PFSK-1 (cell line): ENCODE results near the gene DISP3.

ENCODE experiments used
- FOXP2 ChIP-seq: optimal IDR thresholded peaks from 2 replicates; pipeline ENCODE3; 2011; ENCODE audit warnings: borderline replicate concordance, control low read depth, inconsistent platforms; ENCODE audit not compliant: insufficient read depth; ENCODE audit errors: extremely low read length, extremely low read depth
- POLR2AphosphoS5 ChIP-seq: IDR thresholded peaks from 2 replicates; pipeline ENCODE4 v1.6.1; 2012; ENCODE audit warnings: low read depth, mild to moderate bottlenecking, control low read depth, low read length, moderate library complexity
- SIN3A ChIP-seq: IDR thresholded peaks from 2 replicates; pipeline ENCODE4 v1.6.1; 2012; ENCODE audit warnings: mild to moderate bottlenecking, low read length, moderate library complexity, borderline replicate concordance; ENCODE audit not compliant: insufficient read depth
- TAF1 ChIP-seq: IDR thresholded peaks from 2 replicates; pipeline ENCODE4 v1.6.1; 2012; ENCODE audit warnings: low read length, control low read depth, borderline replicate concordance; ENCODE audit not compliant: insufficient read depth
- TF ChIP-seq, protein P1 (sequence below), 2 experiments: IDR thresholded peaks; 2 replicates each; pipeline versions ENCODE4 v1.6.1 to v1.8.0; 2011 to 2012; ENCODE audit warnings: low read depth in 2 of 2, low read length in 2 of 2, control low read depth in 1 of 2, inconsistent platforms in 1 of 2, mild to moderate bottlenecking in 1 of 2, moderate library complexity in 1 of 2; ENCODE audit not compliant: insufficient read depth in 1 of 2

Gene DISP3

DNA sequence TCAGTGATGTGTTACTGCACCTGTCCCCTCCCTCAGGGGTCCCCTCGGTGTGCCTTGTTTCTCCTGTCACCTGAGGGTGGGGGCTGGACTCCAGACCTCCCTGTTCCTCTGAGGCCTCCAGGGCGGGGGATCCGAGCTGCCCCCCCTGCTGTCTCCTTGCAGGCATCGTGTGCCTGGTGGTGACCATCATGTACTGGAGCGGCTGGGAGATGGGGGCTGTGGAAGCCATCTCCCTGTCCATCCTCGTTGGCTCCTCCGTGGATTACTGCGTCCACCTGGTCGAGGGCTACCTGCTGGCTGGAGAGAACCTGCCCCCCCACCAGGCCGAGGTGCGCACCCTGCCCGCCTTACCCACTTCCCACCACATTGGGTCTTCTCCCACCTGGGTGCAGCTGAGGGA, 56.4 kb downstream of the DISP3 start:
- TF ChIP-seq, protein P1, sequence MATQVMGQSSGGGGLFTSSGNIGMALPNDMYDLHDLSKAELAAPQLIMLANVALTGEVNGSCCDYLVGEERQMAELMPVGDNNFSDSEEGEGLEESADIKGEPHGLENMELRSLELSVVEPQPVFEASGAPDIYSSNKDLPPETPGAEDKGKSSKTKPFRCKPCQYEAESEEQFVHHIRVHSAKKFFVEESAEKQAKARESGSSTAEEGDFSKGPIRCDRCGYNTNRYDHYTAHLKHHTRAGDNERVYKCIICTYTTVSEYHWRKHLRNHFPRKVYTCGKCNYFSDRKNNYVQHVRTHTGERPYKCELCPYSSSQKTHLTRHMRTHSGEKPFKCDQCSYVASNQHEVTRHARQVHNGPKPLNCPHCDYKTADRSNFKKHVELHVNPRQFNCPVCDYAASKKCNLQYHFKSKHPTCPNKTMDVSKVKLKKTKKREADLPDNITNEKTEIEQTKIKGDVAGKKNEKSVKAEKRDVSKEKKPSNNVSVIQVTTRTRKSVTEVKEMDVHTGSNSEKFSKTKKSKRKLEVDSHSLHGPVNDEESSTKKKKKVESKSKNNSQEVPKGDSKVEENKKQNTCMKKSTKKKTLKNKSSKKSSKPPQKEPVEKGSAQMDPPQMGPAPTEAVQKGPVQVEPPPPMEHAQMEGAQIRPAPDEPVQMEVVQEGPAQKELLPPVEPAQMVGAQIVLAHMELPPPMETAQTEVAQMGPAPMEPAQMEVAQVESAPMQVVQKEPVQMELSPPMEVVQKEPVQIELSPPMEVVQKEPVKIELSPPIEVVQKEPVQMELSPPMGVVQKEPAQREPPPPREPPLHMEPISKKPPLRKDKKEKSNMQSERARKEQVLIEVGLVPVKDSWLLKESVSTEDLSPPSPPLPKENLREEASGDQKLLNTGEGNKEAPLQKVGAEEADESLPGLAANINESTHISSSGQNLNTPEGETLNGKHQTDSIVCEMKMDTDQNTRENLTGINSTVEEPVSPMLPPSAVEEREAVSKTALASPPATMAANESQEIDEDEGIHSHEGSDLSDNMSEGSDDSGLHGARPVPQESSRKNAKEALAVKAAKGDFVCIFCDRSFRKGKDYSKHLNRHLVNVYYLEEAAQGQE (IDR thresholded peaks at IDR 0.05; ENCODE audit: insufficient read depth in 1 of 2, low read depth in 2 of 2, low read length in 2 of 2), result no peak
- TF ChIP-seq FOXP2 (no peak), SIN3A (no peak), POLR2AphosphoS5 (no peak), TAF1 (no peak)

DNA sequence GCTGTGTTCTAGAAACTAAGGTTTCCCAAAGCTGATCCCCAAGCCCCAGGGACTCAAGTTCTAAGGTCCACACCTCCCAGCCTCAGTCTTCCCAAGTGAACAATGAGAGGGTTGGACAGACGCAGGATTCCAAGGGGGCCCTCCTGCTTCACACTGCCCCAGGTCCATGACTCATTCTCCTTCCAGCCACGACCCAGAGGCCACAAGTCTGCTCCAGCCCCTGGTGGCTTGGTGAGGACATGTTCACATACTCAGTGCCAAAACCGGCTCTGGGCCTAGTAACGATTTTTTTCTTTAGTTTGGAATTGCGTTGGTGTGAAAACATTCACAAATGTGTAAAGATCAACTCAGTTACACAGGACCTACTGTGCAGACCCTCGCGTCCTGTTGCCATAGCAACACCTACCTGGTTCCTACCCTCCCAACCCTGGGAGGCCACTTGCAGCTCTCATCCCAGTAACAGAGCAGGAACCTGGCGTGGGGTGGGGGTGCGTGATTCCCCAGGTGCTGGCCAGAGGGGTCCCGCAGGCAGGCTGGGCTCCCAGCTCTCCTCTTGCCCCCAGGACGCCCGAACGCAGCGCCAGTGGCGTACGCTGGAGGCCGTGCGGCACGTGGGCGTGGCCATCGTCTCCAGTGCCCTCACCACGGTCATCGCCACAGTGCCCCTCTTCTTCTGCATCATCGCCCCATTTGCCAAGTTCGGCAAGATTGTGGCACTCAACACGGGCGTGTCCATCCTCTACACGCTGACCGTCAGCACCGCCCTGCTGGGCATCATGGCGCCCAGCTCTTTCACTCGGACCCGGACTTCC, 57.0 kb downstream of the DISP3 start:
- TF ChIP-seq, protein P1 (IDR thresholded peaks at IDR 0.05; ENCODE audit: insufficient read depth in 1 of 2, low read depth in 2 of 2, low read length in 2 of 2), result no peak
- TF ChIP-seq POLR2AphosphoS5, result no peak
- TF ChIP-seq FOXP2, result no peak
- TF ChIP-seq TAF1, result no peak
- TF ChIP-seq SIN3A, result no peak

DNA sequence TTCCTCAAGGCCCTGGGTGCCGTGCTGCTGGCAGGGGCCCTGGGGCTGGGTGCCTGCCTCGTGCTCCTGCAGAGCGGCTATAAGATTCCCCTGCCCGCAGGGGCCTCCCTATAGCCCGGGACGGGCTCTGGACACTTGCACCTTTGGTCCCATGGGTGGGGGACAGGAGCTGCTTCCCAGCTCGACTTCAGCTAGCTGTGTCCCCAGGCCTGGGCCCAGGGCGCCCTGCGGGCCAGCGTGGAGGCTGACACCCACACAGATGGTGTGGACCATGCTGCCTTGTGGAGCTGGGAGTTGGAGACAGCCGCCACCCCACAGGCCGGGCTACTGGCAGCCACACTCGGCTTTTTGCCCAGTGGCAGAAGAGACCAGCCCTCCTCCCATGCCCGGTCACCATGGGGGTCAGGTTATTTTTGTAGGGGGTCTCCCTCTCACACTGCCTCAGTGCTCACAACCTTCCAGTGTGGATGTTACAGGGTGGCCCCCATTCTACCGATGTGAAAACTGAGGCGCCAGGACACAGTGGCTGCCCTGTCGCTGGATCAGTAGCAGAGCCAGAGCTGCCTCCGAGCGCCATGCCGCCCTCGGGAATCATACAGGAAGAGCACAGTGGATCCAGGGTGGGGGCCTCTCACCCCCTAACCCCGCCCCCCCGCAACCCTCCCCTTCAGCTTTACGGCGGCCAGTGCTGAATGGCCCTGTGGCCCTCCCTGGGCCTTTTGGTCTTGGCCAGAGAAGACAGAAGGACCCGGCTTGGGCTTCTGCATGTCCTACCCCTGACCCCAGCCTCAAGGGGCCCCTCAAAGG, 57.8 kb downstream of the DISP3 start:
- no peak for TF ChIP-seq SIN3A

DNA sequence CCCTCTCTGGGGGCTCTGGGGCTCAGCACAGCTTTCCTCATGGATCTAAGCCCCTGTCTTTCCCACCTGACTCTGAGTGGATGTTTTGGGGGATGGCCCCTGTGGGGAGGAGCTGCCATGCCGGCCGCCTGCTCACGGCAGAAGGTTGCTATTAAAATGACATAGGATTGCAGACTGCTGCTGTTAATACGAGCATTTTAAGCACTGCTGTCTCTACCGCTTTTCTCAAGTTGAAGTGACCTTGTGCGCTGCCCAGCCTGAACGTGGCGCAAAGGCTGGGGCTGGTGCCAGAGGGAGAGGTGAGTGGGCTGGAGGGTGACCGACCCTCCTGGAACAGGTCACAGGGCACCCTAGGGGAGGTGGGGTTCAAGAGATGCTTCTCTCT, 58.4 kb downstream of the DISP3 start:
- TF ChIP-seq POLR2AphosphoS5 (no peak), TAF1 (no peak), FOXP2 (no peak), SIN3A (no peak)
- TF ChIP-seq, protein P1 (IDR thresholded peaks at IDR 0.05; ENCODE audit: insufficient read depth in 1 of 2, low read depth in 2 of 2, low read length in 2 of 2), result no peak

DNA sequence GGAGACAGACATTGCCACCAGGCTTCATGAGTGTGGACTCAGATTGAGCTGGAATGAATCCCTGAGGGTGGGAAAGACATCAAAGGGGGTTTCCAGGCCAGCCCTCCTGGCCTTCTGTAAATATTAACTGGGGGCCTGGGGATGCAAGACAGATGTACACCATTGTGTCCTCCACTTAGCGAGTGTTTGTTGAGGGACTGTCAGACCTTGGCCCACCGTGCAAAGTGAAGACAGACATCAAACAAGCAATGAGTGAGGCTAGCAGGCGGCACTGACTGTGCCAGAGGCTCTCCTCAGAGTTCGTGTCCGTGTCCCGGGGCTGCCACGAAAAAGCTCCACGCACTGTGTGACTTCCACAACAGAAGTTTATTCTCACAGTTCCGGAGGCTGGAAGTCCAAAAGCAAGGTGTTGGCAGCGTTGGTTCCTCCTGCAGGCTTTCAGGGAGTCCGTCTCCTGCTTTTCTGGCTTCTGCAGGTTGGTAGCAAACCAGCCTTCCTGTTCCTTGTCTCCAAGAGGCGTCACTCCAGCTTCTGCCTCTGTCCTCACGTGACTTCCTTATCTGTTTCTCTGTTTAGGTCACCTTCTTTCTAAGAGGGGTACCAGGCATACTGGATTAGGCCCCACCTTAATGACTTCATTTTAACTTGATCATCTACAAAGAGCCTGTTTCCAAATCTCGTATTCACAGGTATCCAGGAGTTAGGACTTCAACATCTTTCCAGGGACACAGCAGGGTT, 59.1 kb downstream of the DISP3 start:
- TF ChIP-seq, protein P1 (IDR thresholded peaks at IDR 0.05; ENCODE audit: insufficient read depth in 1 of 2, low read depth in 2 of 2, low read length in 2 of 2), result no peak
- no peak for TF ChIP-seq SIN3A
- TF ChIP-seq FOXP2, result no peak
- no peak for TF ChIP-seq TAF1
- no peak for TF ChIP-seq POLR2AphosphoS5
